ENCODE measurements around the gene PCSK2.

Gene PCSK2

GRCh38 chr20:17461941-17462340 is 235.1 kb downstream of the PCSK2 start:
- Histone ChIP-seq H3K4me1 (ENCODE audit: control insufficient read depth, insufficient read depth, low read length) (no peaks in the 10 kb centered on the region), H3K27ac (ENCODE audit: low read depth, low read length) (no peak overlapping the region), H3K4me3 (ENCODE audit: low read depth, low read length) (no peak overlapping the region), H3K9ac (ENCODE audit: low read length) (no peak overlapping the region), H3K36me3 (ENCODE audit: control insufficient read depth, insufficient read depth, low read length) (no peaks in the 10 kb centered on the region), H3K9me3 (ENCODE audit: control insufficient read depth, insufficient read depth, low read depth, low read length) (no peaks in the 10 kb centered on the region), H3K27me3 (ENCODE audit: control insufficient read depth, insufficient read depth, low read length) (no peaks in the 10 kb centered on the region)

DNA sequence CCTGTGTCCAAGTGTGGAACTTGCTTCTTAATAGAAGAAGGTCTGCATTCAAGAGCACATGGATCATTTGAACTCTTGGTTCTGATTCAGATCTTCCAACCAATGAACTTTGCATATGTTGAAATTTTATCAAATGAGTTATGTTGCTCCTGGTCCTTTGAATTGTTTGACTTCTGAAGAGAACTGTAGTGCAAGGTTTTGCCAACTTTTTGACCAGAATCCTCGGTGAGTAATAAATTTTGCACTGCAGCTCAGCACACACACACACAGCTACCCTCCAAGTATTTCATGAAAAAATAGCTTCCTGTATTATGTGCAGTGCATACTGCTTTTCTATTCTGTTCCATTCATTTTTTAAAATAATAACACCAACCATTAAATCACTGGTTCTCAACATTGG is 236.9 kb downstream of the PCSK2 start:
- Histone ChIP-seq H3K4me1 (ENCODE audit: control insufficient read depth, insufficient read depth, low read length) (no peaks in the 10 kb centered on the region), H3K27ac (ENCODE audit: low read depth, low read length) (no peak overlapping the region), H3K36me3 (ENCODE audit: control insufficient read depth, insufficient read depth, low read length) (no peaks in the 10 kb centered on the region), H3K9ac (ENCODE audit: low read length) (no peak overlapping the region), H3K9me3 (ENCODE audit: control insufficient read depth, insufficient read depth, low read depth, low read length) (no peaks in the 10 kb centered on the region), H3K4me3 (ENCODE audit: low read depth, low read length) (no peak overlapping the region), H3K27me3 (ENCODE audit: control insufficient read depth, insufficient read depth, low read length) (no peaks in the 10 kb centered on the region)

DNA sequence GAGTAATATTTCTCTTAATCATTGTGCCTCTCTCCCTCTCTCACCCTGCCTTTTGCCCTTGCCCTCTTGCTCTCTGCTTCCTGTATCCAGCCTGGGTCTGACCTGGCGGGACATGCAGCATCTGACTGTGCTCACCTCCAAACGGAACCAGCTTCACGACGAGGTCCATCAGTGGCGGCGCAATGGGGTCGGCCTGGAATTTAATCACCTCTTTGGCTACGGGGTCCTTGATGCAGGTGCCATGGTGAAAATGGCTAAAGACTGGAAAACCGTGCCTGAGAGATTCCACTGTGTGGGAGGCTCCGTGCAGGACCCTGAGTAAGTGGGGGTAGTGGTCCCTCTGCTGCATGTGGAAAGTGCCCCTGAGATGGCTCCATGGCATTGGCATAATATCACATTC is 238.4 kb downstream of the PCSK2 start:
- Histone ChIP-seq H3K27me3 (ENCODE audit: control insufficient read depth, insufficient read depth, low read length) (no peaks in the 10 kb centered on the region), H3K4me1 (ENCODE audit: control insufficient read depth, insufficient read depth, low read length) (no peaks in the 10 kb centered on the region), H3K4me3 (ENCODE audit: low read depth, low read length) (no peak overlapping the region)

GRCh38 chr20:17466641-17467040 is 239.8 kb downstream of the PCSK2 start:
- Histone ChIP-seq H3K36me3 (ENCODE audit: control insufficient read depth, insufficient read depth, low read length) (no peaks in the 10 kb centered on the region), H3K27ac (ENCODE audit: low read depth, low read length) (no peak overlapping the region), H3K9ac (ENCODE audit: low read length) (no peak overlapping the region), H3K4me3 (ENCODE audit: low read depth, low read length) (no peak overlapping the region), H3K9me3 (ENCODE audit: control insufficient read depth, insufficient read depth, low read depth, low read length) (no peaks in the 10 kb centered on the region), H3K4me1 (ENCODE audit: control insufficient read depth, insufficient read depth, low read length) (no peaks in the 10 kb centered on the region), H3K27me3 (ENCODE audit: control insufficient read depth, insufficient read depth, low read length) (no peaks in the 10 kb centered on the region)

More for the DNA sequence above, 238.4 kb downstream of the PCSK2 start:
- H3K9ac ChIP-seq (ENCODE audit: low read length), result no peak overlapping the region
- no peaks in the 10 kb centered on the region for H3K9me3 ChIP-seq (ENCODE audit: control insufficient read depth, insufficient read depth, low read depth, low read length)
- H3K36me3 ChIP-seq (ENCODE audit: control insufficient read depth, insufficient read depth, low read length), result no peaks in the 10 kb centered on the region
- no peak overlapping the region for H3K27ac ChIP-seq (ENCODE audit: low read depth, low read length)

DNA sequence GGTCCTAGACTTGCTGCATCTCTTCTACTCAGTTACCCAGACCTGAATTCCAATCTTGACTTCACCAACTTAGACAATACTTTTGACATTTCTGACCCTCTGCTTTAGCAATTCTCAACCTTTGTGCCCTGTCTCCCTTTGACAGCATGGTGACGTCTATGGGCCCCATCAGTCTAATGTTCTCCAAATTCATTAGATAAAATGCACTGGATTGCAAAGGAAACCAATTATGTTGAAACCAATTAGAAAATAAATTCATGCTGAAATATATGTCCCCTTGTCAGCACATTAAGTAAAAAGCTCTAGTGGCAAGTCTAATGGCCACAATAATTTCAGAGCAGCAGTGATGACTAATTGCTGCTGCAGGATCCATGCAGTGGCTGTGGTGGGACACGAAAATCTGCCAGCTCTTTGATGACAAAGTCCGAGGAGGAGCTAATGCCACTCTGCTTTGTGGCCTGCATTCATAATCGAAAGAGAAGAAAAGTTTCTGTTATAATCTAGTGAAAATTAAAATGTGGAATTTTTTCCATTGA is 240.3 kb downstream of the PCSK2 start:
- Histone ChIP-seq H3K4me1 (ENCODE audit: control insufficient read depth, insufficient read depth, low read length) (no peaks in the 10 kb centered on the region), H3K9me3 (ENCODE audit: control insufficient read depth, insufficient read depth, low read depth, low read length) (no peaks in the 10 kb centered on the region), H3K27me3 (ENCODE audit: control insufficient read depth, insufficient read depth, low read length) (no peaks in the 10 kb centered on the region), H3K27ac (ENCODE audit: low read depth, low read length) (no peak overlapping the region), H3K36me3 (ENCODE audit: control insufficient read depth, insufficient read depth, low read length) (no peaks in the 10 kb centered on the region), H3K9ac (ENCODE audit: low read length) (no peak overlapping the region), H3K4me3 (ENCODE audit: low read depth, low read length) (no peak overlapping the region)

DNA sequence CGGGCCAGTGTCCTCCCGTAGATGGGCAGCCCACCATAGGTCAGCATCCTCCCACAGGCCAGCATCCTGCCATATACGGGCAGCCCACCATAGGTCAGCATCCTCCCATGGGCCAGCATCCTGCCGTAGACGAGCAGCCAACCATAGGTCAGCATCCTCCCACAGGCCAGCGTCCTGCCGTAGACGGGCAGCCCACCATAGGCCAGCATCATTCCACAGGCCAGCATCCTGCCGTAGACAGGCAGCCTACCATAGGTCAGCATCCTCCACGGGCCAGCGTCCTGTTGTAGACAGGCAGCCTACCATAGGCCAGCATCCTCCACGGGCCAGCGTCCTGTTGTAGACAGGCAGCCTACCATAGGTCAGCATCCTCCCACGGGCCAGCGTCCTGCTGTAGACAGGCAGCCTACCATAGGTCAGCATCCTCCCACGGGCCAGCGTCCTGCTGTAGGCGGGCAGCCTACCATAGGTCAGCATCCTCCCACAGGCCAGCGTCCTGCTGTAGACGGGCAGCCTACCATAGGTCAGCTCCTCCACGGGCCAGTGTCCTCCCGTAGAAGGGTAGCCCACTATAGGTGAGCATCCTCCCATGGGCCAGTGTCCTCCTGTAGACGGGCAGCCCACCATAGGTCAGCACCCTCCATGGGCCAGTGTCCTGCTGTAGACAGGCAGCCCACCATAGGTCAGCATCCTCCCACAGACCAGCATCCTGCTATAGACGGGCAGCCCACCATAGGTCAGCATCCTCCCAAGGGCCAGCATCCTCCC is 241.4 kb downstream of the PCSK2 start:
- H3K9me3 ChIP-seq (ENCODE audit: control insufficient read depth, insufficient read depth, low read depth, low read length), result no peaks in the 10 kb centered on the region
- no peaks in the 10 kb centered on the region for H3K27me3 ChIP-seq (ENCODE audit: control insufficient read depth, insufficient read depth, low read length)
- no peaks in the 10 kb centered on the region for H3K4me1 ChIP-seq (ENCODE audit: control insufficient read depth, insufficient read depth, low read length)
- no peak overlapping the region for H3K4me3 ChIP-seq (ENCODE audit: low read depth, low read length)
- H3K36me3 ChIP-seq (ENCODE audit: control insufficient read depth, insufficient read depth, low read length), result no peaks in the 10 kb centered on the region
- H3K9ac ChIP-seq (ENCODE audit: low read length), result no peak overlapping the region
- H3K27ac ChIP-seq (ENCODE audit: low read depth, low read length), result no peak overlapping the region

DNA sequence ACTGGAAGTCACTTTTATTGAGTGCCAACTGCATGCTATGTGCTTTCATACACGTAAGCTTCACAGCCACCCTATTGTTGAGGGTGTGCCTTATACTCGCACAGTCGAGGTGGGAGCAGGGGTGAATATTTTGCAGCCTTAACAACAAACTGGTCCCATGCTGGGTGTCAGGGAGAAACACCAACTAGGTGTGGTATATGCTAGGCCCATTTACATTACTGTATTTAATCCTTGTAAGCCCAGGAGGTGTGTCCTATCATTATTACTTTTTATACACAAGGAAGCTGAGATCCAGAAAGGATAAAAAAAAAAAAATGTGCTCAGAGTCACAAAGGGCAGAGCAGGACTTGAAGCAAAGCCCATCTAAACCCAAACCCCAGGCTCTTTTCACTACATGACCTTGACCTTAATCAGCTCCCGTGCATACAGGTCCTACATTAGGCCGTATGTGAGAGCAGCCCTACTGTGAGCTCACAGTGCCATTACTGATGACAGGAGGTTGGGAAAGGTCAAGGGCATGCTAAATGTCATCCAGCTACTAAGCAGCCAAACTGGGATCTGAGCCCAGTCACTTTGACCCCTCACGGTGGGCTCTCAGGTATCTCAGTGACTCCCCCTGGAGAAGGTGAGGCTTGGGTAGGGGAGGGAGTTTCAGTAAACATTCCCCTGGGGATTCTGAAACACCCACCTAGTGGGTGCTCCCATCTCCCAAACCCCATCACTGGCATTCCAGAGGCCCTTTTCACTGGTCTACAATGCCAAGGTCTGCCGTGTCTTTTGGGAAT is 242.6 kb downstream of the PCSK2 start:
- H3K36me3 ChIP-seq (ENCODE audit: control insufficient read depth, insufficient read depth, low read length), result no peaks in the 10 kb centered on the region
- no peak overlapping the region for H3K9ac ChIP-seq (ENCODE audit: low read length)
- H3K27ac ChIP-seq (ENCODE audit: low read depth, low read length), result no peak overlapping the region
- no peaks in the 10 kb centered on the region for H3K4me1 ChIP-seq (ENCODE audit: control insufficient read depth, insufficient read depth, low read length)
- no peak overlapping the region for H3K4me3 ChIP-seq (ENCODE audit: low read depth, low read length)
- H3K27me3 ChIP-seq (ENCODE audit: control insufficient read depth, insufficient read depth, low read length), result no peaks in the 10 kb centered on the region
- H3K9me3 ChIP-seq (ENCODE audit: control insufficient read depth, insufficient read depth, low read depth, low read length), result no peaks in the 10 kb centered on the region

GRCh38 chr20:17470521-17470920 is 243.7 kb downstream of the PCSK2 start:
- no peak overlapping the region for H3K4me3 ChIP-seq (ENCODE audit: low read depth, low read length)
- H3K4me1 ChIP-seq (ENCODE audit: control insufficient read depth, insufficient read depth, low read length), result no peaks in the 10 kb centered on the region
- H3K9ac ChIP-seq (ENCODE audit: low read length), result no peak overlapping the region
- H3K27ac ChIP-seq (ENCODE audit: low read depth, low read length), result no peak overlapping the region
- no peaks in the 10 kb centered on the region for H3K36me3 ChIP-seq (ENCODE audit: control insufficient read depth, insufficient read depth, low read length)
- no peaks in the 10 kb centered on the region for H3K9me3 ChIP-seq (ENCODE audit: control insufficient read depth, insufficient read depth, low read depth, low read length)
- no peaks in the 10 kb centered on the region for H3K27me3 ChIP-seq (ENCODE audit: control insufficient read depth, insufficient read depth, low read length)

DNA sequence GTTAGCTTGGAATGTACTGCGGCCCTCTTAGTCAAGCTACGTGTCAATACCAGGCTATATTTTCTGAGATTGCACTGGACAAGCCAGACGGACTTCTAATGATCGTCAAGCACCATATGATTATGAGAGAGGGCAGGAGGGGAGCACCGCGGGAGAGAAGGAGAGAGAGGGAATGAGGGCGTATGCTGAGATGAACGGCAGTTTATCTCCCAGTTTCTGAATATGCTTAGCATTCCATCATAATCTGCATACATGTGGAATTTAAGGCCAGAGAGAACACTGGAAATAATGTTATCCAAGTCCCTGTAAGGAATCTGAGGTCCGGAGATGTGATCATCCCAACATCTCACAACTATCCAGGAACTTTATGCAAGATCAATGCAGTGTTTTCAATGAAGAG is 244.1 kb downstream of the PCSK2 start:
- H3K4me1 ChIP-seq (ENCODE audit: control insufficient read depth, insufficient read depth, low read length), result no peaks in the 10 kb centered on the region
- H3K9ac ChIP-seq (ENCODE audit: low read length), result no peak overlapping the region
- no peak overlapping the region for H3K27ac ChIP-seq (ENCODE audit: low read depth, low read length)
- no peak overlapping the region for H3K4me3 ChIP-seq (ENCODE audit: low read depth, low read length)
- no peaks in the 10 kb centered on the region for H3K9me3 ChIP-seq (ENCODE audit: control insufficient read depth, insufficient read depth, low read depth, low read length)
- no peaks in the 10 kb centered on the region for H3K36me3 ChIP-seq (ENCODE audit: control insufficient read depth, insufficient read depth, low read length)
- no peaks in the 10 kb centered on the region for H3K27me3 ChIP-seq (ENCODE audit: control insufficient read depth, insufficient read depth, low read length)

GRCh38 chr20:17471606-17472187 is 244.9 kb downstream of the PCSK2 start:
- H3K27me3 ChIP-seq (ENCODE audit: control insufficient read depth, insufficient read depth, low read length), result no peaks in the 10 kb centered on the region
- no peaks in the 10 kb centered on the region for H3K36me3 ChIP-seq (ENCODE audit: control insufficient read depth, insufficient read depth, low read length)
- no peak overlapping the region for H3K27ac ChIP-seq (ENCODE audit: low read depth, low read length)
- no peak overlapping the region for H3K4me3 ChIP-seq (ENCODE audit: low read depth, low read length)
- H3K4me1 ChIP-seq (ENCODE audit: control insufficient read depth, insufficient read depth, low read length), result no peaks in the 10 kb centered on the region
- H3K9ac ChIP-seq (ENCODE audit: low read length), result peak overlapping the region; percentile 11
- no peaks in the 10 kb centered on the region for H3K9me3 ChIP-seq (ENCODE audit: control insufficient read depth, insufficient read depth, low read depth, low read length)

DNA sequence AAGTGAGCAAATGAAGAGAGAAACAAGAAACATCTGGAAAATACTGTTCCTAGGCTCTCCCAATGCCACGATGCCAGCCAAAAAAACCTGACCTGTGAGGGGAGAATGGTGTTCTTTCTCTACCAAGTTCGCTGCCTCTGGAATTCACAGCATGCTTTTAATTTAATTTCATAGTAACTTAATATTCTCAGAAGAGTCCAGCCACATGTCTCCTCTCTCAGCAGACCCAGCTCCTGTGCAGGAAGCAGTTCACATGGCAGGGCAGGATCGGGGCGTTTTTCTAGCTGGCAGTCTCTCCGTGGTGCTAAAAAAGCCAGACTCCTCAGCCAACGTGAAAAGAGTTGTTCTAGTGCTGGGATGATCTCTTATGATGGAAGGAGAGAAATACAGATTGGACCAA is 246.8 kb downstream of the PCSK2 start:
- no peaks in the 10 kb centered on the region for H3K4me1 ChIP-seq (ENCODE audit: control insufficient read depth, insufficient read depth, low read length)
- no peaks in the 10 kb centered on the region for H3K27me3 ChIP-seq (ENCODE audit: control insufficient read depth, insufficient read depth, low read length)
- no peaks in the 10 kb centered on the region for H3K36me3 ChIP-seq (ENCODE audit: control insufficient read depth, insufficient read depth, low read length)
- no peaks in the 10 kb centered on the region for H3K9me3 ChIP-seq (ENCODE audit: control insufficient read depth, insufficient read depth, low read depth, low read length)
- no peak overlapping the region for H3K9ac ChIP-seq (ENCODE audit: low read length)
- no peak overlapping the region for H3K27ac ChIP-seq (ENCODE audit: low read depth, low read length)
- no peak overlapping the region for H3K4me3 ChIP-seq (ENCODE audit: low read depth, low read length)

All from HUES6 (cell line).